ENCODE measurements around the gene FAM20C.

FAM20C gene

DNA sequence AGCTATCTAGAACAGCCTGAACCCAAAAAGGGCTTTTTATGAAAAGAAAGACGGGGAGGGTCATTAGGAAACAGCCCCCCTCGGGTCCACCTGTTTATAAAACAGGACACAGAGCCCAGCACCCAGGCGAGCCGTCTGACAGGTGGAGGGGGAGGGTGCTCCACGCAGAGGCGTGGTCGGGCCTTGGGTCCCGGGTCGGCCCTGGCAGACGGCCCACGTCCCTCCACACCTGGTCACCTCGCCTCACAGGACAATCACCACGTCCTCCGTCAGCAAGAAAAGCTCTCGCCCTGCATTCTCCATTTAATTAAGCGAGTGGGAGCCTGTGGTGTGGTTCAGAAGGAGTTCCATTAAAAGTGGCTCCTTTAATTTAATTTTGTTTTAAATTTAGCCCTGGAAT, 55.3 kb downstream of the FAM20C start:
- DNase-seq = no peak

- DNase-seq = no peak
Observed at GRCh38 chr7:248732-249435, 56.5 kb downstream of the FAM20C start.

GRCh38 chr7:249989-250388, 57.6 kb downstream of the FAM20C start:
- DNase-seq = no peak

- DNase-seq = no peak
Observed at GRCh38 chr7:250523-250922, 58.2 kb downstream of the FAM20C start.

- no peak for DNase-seq
Observed at GRCh38 chr7:251005-251404, 58.6 kb downstream of the FAM20C start.

DNA sequence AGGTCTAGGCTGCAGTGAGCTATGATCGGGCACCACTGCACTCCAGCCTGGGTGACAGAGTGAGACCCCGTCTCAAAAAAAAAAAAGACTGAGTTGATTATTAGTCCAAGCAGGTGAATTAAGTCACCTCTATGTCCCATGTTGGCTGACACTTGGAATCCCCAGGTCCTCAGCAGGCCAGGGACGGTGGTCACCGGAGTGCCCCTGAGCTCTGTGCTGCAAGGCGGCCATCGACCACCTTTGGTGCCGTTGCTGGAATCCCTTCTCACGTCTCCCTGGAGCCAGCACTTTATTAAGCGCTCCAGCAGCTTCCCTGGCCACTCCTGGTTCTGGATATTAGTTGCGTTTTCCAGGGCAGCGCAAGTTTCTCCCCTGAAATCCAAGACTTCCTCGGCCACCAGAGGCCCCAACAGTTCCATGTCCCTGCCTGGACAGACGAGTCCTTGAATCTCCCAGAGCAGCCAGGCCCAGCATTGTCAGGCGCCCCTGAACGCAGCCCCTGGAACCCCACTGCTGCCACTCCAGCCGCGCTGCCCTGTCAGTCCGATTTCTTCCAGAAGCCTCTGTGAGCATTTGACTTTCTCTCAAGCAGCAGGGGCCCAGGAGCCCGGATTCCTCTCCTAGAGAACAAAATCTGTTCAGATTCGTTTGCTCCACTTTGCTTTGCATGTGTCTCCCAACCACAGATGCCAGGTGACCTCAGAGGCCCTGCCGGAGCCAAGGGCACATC, 59.2 kb downstream of the FAM20C start:
- no peak for DNase-seq

DNA sequence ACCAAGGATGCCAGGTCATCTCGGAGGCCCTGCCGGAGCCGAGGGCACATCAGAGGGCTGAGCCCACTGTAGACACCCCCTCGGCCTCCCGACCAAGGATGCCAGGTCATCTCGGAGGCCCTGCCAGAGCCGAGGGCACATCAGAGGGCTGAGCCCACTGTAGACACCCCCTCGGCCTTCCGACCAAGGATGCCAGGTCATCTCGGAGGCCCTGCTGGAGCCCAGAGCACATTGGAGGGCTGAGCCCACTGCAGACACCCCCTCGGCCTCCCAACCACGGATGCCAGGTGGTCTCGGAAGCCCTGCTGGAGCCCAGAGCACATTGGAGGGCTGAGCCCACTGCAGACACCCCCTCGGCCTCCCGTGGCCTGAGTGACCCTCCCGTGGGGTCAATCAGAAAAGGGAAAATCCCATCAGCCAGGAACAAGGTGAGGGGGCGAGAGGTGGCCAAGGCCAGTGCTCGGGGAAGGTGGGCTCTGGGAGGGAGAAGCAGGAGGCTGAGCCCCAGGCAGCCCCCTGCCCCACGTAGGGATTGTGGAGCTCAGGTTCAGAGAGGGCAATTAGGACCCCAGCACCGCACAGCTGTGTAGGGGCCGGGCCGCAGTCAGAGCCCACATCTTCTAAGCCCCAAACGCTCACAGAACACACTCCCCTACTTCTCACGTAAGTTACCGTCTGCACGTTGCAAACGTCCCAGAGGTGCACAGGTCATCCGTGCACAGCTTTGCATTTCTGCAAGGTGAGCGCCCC, 60.0 kb downstream of the FAM20C start:
- DNase-seq = no peak

GRCh38 chr7:252981-253380, 60.6 kb downstream of the FAM20C start:
- no peak for DNase-seq

- DNase-seq = no peak
Observed at GRCh38 chr7:253581-254336, 61.4 kb downstream of the FAM20C start.

DNA sequence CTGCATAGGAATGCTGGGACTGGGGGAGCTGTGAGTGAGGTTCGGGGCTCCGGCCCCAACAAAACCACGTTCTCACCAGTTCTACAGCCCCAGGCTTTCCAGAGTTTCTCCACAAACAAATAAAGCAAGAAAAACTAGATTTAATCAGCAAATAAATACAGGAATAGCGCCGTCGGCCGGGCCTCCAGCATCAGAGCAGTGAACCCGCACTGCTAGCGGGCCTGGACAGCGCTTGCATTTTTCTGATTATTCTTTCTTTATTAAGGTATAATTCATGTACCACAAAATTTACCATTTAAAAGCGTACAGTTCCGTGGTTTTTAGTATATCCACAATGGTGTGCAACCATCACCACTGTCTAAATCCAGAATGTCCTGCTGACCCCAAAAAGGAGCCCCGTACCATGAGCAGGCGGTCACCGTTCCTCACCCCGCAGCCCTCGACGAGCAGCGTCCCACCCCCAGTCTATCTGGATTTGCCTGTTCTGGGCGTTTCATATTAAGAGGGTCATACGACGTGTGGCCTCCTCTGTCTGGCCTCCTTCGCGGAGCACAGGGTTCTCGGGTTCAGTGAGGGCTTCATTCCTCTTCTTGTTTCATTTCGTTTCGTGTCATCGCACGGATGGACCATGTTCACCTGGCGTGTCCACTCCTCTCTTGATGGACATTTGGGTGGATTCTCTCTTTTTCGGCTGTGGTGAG, 62.1 kb downstream of the FAM20C start:
- DNase-seq = no peak

GRCh38 chr7:255038-255435, 62.7 kb downstream of the FAM20C start:
- no peak for DNase-seq

DNA sequence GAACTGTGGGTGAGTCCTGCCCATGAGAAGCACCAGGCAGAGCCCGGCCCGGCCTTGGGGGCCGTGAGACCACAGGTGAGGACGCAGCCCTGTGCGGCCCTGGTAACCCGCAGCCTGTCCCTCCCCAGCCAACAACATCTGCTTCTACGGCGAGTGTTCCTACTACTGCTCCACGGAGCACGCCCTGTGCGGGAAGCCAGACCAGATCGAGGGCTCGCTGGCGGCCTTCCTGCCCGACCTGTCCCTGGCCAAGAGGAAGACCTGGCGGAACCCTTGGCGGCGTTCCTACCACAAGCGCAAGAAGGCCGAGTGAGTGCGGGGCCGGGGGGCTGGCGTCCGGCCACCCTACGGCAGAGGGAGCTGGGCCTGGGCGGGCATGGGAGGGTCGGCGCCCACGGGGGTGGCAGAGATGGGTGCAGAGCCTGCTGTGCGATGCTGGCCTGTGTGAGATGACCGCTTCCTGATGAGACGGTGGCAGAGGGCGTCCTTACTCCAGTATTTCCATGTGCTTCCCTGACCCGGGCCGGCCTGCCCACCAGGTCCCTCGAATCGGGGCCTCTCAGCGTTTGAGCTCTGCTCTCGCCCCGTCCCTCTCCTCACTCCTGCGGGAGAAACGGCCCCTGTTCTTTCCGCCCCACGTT, 63.5 kb downstream of the FAM20C start:
- DNase-seq = no peak

DNA sequence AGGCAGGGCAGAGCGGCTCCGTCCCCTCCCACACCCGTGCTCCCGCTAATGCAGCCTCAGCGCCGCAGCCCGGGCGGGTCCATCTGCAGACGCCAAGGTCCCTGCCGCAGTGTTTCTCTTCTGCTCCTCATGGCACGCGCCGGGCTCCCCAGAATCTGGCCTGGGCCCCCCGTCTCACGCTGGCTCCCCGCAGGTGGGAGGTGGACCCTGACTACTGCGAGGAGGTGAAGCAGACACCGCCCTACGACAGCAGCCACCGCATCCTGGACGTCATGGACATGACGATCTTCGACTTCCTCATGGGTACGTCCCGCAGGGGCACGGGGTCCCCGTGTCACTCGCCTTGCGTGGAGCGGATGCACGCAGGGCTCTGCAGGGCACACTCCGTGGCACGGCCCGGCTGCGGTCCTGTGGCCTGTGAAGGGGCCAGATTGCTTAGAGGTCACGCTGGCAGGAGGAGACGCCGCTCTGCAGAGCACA, 64.1 kb downstream of the FAM20C start:
- no peak for DNase-seq

GRCh38 chr7:256981-257646, 64.7 kb downstream of the FAM20C start:
- no peak for DNase-seq

- DNase-seq = no peak
Observed at GRCh38 chr7:257647-257992, 65.2 kb downstream of the FAM20C start.

GRCh38 chr7:258476-259190, 66.3 kb downstream of the FAM20C start:
- no peak for DNase-seq

DNA sequence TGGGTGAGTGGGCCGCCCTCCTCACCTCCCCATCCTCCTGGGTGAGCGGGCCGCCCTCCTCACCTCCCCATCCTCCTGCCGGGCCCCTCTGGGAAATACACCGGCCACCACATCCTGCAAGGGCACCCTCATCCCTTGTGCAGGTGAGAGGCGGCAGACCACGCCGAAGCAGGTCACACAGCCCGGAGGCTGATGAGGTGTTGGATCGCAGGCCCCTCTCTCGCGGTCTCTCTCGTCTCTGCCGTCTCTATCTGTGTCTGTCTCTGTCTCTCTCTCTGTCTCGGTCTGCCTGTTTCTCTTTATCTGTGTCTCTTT, 66.8 kb downstream of the FAM20C start:
- no peak for DNase-seq

DNA sequence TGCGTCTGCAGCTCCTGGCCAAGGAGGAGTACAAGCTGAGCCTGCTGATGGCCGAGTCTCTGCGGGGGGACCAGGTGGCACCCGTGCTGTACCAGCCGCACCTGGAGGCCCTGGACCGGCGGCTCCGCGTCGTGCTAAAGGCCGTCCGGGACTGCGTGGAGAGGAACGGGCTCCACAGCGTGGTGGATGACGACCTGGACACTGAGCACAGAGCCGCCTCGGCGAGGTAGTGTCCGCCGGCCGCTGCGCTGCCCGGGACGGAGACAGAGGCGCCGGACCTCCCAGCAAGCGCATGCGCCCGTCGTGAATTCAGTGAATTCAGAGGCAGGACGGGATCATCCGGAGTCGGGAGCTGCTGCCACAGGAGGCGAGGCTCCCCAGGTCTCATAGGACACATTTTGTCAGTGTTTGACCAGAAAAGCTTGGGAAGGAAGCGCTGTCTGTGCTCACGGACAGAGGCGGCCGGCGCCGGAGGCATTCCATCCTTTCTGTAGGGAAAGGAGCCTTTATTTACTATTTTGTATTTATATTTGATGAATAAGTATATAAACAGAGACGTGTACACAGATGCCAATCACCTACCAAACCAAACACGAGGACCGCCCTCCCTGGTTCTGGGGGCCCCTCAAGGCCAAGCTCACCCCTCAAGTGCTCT, 67.5 kb downstream of the FAM20C start:
- DNase-seq = no peak

DNA sequence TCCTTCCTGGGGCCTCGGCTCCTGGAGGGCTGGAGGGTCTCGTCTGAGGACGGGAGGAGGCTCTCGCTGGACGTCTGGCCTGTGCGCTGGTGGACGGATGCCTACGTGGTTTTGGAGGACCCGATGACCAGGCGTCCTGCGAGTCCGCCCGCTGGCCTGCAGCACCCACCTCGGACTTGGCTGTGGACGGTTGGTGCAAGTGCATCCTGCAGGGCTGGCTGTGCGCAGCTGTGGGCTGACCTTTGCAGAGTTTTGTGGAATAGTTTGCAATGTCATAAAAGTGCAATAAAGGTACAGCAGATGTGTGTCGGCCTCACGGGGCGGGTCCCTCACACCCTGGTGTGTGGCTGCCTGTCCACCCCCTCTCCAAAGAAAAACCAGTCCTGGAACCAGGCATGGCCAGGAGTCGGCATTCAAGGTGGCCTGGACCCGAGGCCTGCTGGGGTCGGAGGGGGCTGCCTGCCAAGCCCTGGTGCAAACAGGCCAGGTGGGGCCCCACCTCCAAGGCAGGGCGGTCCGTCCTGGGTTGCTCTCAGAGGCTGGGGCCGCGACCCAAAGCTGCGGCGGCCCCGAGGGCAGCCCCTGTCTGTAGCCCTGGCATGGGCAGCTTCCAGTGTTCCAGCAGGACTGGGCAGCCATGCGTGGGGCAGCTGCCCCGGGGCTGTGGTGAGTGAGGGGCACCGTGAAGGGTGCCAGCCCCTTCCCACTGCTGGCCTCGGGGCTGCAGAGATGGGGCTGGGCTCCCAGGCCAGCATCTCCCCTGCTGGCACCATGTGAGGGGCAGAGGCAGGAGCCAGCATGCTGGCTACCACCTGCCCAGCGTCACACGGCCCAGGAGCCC, 68.3 kb downstream of the FAM20C start:
- no peak for DNase-seq

All from activated gamma-delta T cell treated with Interleukin-2 at 50 U/mL for 16 hours (primary cell).